Measurements from ENCODE around the gene BMPR1A.

DNA sequence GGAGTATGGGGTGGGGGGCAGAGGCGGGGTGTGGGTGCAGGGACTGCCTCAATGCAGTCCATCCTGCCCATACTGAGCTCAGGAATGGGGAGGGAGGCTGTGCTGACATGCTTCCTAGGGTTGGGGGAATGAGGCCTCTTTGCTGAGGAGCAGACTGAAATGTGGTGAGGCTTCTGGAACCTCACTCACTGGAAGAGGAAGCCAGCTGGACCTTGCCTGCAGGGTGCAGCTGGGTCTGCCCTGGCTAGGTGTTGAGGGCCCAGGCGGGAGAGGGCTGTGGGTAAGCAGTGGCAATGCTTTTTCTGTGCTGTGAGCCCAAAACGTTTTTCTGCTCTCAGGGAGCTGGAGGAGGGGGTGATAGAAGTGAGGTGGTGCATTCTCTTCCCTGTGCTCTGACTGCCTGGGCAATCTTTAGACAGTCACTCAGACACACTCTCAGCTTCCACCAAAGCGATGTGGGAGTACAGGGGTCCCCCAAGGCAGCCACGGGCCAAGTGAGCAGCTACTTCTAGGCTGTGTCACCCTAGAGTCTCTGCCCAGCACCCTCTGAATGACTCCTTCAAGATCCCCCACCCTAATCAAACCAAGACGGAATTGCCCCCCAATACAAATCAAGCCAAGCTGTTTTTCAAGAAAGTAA is 41.1 kb upstream of the BMPR1A start:
- TF ChIP-seq, protein P1, sequence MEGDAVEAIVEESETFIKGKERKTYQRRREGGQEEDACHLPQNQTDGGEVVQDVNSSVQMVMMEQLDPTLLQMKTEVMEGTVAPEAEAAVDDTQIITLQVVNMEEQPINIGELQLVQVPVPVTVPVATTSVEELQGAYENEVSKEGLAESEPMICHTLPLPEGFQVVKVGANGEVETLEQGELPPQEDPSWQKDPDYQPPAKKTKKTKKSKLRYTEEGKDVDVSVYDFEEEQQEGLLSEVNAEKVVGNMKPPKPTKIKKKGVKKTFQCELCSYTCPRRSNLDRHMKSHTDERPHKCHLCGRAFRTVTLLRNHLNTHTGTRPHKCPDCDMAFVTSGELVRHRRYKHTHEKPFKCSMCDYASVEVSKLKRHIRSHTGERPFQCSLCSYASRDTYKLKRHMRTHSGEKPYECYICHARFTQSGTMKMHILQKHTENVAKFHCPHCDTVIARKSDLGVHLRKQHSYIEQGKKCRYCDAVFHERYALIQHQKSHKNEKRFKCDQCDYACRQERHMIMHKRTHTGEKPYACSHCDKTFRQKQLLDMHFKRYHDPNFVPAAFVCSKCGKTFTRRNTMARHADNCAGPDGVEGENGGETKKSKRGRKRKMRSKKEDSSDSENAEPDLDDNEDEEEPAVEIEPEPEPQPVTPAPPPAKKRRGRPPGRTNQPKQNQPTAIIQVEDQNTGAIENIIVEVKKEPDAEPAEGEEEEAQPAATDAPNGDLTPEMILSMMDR (IDR thresholded peaks at IDR 0.05): no peak
- TF ChIP-seq POLR2A (IDR thresholded peaks at IDR 0.05): no peak

Data from body of pancreas (tissue), 4 donors.